ENCODE data around the gene EIF4E1B.

The EIF4E1B gene

DNA sequence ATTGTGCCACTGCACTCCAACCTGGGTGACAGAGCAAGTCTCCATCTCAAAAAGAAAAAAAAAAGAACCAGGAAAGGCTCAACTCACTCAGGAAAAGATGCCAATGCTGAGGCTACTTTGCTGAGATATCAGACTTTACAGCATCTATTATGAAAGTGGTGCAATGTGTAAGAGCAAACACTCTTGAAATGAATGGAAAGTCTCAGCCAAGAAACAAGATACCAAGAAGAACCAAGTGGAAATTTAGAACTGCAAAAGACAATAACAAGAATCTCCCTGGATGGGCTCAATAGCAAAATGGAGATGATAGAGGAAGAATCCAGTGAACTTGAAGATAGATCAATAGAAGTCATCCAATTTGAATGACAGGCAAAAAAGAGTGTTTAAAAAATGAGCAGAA, 54.5 kb downstream of the EIF4E1B start:
- Histone ChIP-seq H3K36me3 (replicated peaks) (no peaks in the 10 kb centered on the region), H3K27ac (no peak overlapping the region), H3K4me3 (ENCODE audit: low read depth, low read length) (no peak overlapping the region), H3K27me3 (replicated peaks) (peaks cover 27% of the 10 kb centered on the region)
- no peak for DNase-seq
- in situ Hi-C loops (cut with HindIII; ENCODE audit: low pct_ligation_motif_present, low sequenced_read_pairs), result no loop called here
- TF ChIP-seq, protein P1, sequence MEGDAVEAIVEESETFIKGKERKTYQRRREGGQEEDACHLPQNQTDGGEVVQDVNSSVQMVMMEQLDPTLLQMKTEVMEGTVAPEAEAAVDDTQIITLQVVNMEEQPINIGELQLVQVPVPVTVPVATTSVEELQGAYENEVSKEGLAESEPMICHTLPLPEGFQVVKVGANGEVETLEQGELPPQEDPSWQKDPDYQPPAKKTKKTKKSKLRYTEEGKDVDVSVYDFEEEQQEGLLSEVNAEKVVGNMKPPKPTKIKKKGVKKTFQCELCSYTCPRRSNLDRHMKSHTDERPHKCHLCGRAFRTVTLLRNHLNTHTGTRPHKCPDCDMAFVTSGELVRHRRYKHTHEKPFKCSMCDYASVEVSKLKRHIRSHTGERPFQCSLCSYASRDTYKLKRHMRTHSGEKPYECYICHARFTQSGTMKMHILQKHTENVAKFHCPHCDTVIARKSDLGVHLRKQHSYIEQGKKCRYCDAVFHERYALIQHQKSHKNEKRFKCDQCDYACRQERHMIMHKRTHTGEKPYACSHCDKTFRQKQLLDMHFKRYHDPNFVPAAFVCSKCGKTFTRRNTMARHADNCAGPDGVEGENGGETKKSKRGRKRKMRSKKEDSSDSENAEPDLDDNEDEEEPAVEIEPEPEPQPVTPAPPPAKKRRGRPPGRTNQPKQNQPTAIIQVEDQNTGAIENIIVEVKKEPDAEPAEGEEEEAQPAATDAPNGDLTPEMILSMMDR (IDR thresholded peaks at IDR 0.05; ENCODE audit: low read depth, low read length, missing control alignments), result no peak

DNA sequence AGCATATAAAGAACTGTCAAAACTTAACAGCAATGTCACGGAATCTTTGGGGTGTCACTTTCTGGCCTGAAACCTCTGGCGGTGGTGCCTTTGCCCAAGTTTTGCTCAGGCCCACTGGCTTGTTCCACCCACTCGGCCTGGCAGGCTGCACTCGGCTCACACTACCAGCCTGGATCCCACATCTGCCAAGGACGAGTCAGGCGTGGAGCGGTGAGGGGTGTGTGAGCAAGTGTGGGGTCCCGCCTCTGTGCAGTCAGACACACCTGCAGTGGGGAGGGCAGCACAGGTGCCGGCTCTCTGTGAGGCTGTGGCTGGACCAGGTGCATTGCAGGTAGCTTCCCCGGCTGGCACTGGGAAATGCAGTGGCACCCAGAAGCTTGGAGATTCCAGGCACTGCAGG, 56.8 kb downstream of the EIF4E1B start:
- TF ChIP-seq, protein P1 (IDR thresholded peaks at IDR 0.05; ENCODE audit: low read depth, low read length, missing control alignments), result no peak
- no peaks in the 10 kb centered on the region for H3K36me3 ChIP-seq (replicated peaks)
- no peak overlapping the region for H3K4me3 ChIP-seq (ENCODE audit: low read depth, low read length)
- in situ Hi-C loops (cut with HindIII; ENCODE audit: low pct_ligation_motif_present, low sequenced_read_pairs), result no loop called here
- H3K27me3 ChIP-seq (replicated peaks), result peaks cover 13% of the 10 kb centered on the region
- no peak for DNase-seq
- H3K27ac ChIP-seq, result no peak overlapping the region

DNA sequence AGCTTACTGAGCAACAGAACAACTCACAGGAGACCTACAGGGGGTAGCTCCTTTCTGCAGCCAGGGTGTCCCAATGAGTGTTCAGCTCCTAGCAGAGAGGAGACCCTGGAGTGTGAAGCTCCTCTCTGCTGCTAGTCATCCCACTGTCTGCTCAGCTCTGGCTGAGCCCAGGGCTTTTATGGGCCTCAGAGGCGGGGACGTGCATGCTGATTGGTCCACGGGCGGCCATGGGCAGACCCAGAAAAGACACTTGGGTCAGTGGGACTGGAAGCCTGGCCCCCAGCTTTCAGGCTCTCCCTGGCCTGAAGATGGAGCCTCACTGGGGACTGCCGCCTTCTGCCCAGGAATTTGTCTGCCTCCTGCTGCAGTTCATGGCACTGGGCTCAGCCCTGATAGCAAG, 57.4 kb downstream of the EIF4E1B start:
- no peak for DNase-seq
- H3K27ac ChIP-seq, result no peak overlapping the region
- no peaks in the 10 kb centered on the region for H3K36me3 ChIP-seq (replicated peaks)
- in situ Hi-C loops (cut with HindIII; ENCODE audit: low pct_ligation_motif_present, low sequenced_read_pairs), result no loop called here
- TF ChIP-seq, protein P1 (IDR thresholded peaks at IDR 0.05; ENCODE audit: low read depth, low read length, missing control alignments), result no peak
- peaks cover 12% of the 10 kb centered on the region for H3K27me3 ChIP-seq (replicated peaks)
- H3K4me3 ChIP-seq (ENCODE audit: low read depth, low read length), result no peak overlapping the region

DNA sequence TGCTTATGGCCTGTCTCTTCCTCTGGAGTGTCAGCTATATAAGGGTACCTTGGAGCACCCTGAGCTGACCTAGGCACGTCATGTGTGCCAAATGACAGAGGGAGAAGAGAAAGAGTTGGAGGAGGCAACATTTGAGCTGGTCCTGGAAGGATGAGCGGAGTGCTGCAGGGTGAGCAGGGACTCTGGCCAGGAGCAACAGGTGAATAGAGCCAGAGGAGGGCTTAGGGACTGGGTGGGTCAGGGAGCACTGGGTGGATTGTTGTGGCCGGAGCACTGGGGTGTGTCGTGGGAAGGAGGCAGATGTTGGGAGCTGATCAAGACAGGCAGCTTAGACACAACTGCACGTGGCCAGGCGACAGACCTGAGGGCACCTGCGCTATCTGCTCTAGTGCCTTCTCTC, 60.4 kb downstream of the EIF4E1B start:
- H3K27me3 ChIP-seq (replicated peaks), result peaks cover 31% of the 10 kb centered on the region
- H3K36me3 ChIP-seq (replicated peaks), result no peaks in the 10 kb centered on the region
- no peak overlapping the region for H3K4me3 ChIP-seq (ENCODE audit: low read depth, low read length)
- H3K27ac ChIP-seq, result no peak overlapping the region
- in situ Hi-C loops (cut with HindIII; ENCODE audit: low pct_ligation_motif_present, low sequenced_read_pairs), result no loop called here
- TF ChIP-seq, protein P1 (IDR thresholded peaks at IDR 0.05; ENCODE audit: low read depth, low read length, missing control alignments), result no peak
- DNase-seq, result no peak

DNA sequence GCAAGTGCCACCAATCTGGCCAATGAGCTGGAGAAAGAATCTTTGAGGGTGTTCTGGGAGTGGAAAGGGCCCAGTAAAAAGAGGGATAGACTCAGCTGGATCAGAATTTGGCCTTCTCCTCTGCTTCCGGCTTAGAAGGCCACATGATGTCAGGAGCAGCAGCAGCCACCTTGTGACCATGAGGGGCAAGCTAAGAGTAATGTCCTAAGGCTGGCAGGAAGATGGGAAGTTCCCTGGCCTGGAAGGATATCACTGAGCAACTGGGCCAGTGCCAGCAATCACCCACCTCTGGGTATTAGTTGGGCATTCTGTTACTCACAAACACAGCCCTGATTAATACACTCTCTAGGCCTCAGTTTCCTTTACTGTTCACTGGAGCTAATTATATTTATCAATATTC, 61.0 kb downstream of the EIF4E1B start:
- Histone ChIP-seq H3K36me3 (replicated peaks) (no peaks in the 10 kb centered on the region), H3K27ac (no peak overlapping the region), H3K4me3 (ENCODE audit: low read depth, low read length) (no peak overlapping the region), H3K27me3 (replicated peaks) (peaks cover 37% of the 10 kb centered on the region)
- TF ChIP-seq, protein P1 (IDR thresholded peaks at IDR 0.05; ENCODE audit: low read depth, low read length, missing control alignments), result no peak
- in situ Hi-C loops (cut with HindIII; ENCODE audit: low pct_ligation_motif_present, low sequenced_read_pairs), result no loop called here
- no peak for DNase-seq

DNA sequence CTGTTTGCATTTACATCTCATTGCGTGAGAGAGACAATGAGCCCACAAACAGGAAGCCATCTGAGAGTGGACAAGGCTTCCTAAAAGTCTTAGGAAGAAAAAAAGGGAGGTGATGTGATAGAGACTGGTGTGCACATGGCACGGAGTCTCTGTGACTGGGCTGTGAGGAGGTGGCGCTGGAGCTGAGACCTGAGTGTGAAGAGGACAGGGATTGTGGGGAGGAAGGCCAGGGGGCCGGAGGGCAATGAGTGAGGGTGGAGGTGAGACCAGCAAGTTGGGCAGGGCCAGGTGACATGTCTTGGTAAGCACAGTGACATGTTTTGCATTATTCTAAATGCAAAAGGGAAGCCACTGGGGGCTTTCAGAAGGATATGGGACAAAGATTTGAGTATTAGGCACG, 61.9 kb downstream of the EIF4E1B start:
- Histone ChIP-seq H3K27ac (no peak overlapping the region), H3K4me3 (ENCODE audit: low read depth, low read length) (no peak overlapping the region), H3K36me3 (replicated peaks) (no peaks in the 10 kb centered on the region), H3K27me3 (replicated peaks) (peaks cover 45% of the 10 kb centered on the region)
- DNase-seq, result no peak
- TF ChIP-seq, protein P1 (IDR thresholded peaks at IDR 0.05; ENCODE audit: low read depth, low read length, missing control alignments), result no peak
- in situ Hi-C loops (cut with HindIII; ENCODE audit: low pct_ligation_motif_present, low sequenced_read_pairs), result no loop called here
